Urinary bladder (tissue), 4 donors: ENCODE measurements around the gene FAM168B. TPM values are rescaled to one million over a fixed set of nuclear protein-coding genes. Genes with fewer than 3 reads are reported as not detected.
"Not testable (repeated sequence)": the region's sequence is repeated elsewhere in the genome, so short reads cannot be mapped to it uniquely, and the experiment has no call there.

Source experiments
- DNase-seq: peaks from one replicate; pipeline ENCODE4 v3.0.0-alpha.2; 2015; ENCODE audit errors: extremely low spot score
- H3K27ac ChIP-seq: one replicate; pipeline ENCODE4 v1.5.1; 2013; ENCODE audit warnings: low read depth, mild to moderate bottlenecking, moderate library complexity
- H3K36me3 ChIP-seq: one replicate; pipeline ENCODE4 v1.6.1; 2013; ENCODE audit warnings: mild to moderate bottlenecking, moderate library complexity; ENCODE audit not compliant: insufficient read depth
- H3K4me1 ChIP-seq: one replicate; pipeline ENCODE4 v1.6.1; 2013; ENCODE audit warnings: mild to moderate bottlenecking, moderate library complexity; ENCODE audit not compliant: insufficient read depth
- H3K4me3 ChIP-seq: one replicate; pipeline ENCODE4 v1.5.1; 2013; ENCODE audit warnings: low read depth, low read length
- WGBS: extraction: QIAGEN DNeasy Blood & Tissue Kit; methylation state at CpG from one replicate; pipeline ENCODE4 v1.1.7; 2013; 5-methylcytosine and 5-hydroxymethylcytosine counted together
- polyA plus RNA-seq: library from polyadenylated mRNA; stranded (reverse); fragments of 200-250 nt; gene quantifications from one replicate; pipeline ENCODE4 v1.2.3, GENCODE V29; 2013
- total RNA-seq: library from RNA; depleted of rRNA; stranded (reverse); fragments of >200 nt; gene quantifications from one replicate; pipeline ENCODE4 v1.2.3, GENCODE V29; 2014
- donor health status: healthy with polysubstance abuse.
- donor health status: healthy.

FAM168B gene
- total and polyA plus RNA-seq, 2 donors = 71.9 to 120 TPM

DNA sequence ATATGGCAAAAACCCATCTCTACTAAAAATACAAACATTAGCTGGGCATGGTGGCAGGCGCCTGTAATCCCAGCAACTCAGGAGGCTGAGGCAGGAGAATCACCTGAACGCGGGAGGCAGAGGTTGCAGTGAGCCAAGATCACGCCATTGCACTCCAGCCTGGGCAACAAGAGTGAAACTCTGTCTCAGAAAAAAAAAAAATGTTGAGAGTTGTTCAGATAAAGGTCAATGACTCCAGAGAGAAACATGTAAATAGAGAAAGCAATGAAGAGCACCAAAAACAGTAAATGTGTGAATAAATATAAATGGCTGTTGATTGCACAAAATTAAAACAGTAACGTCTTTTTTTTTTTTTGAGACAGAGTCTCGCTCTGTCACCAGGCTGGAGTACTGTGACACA is 13.3 kb downstream of the FAM168B start:
- DNase-seq, H3K36me3 ChIP-seq, H3K4me1 ChIP-seq, H3K4me3 ChIP-seq, H3K27ac ChIP-seq: not testable (repeated sequence)
- WGBS = 94% methylated on average over 6 of the region's 6 CpGs

DNA sequence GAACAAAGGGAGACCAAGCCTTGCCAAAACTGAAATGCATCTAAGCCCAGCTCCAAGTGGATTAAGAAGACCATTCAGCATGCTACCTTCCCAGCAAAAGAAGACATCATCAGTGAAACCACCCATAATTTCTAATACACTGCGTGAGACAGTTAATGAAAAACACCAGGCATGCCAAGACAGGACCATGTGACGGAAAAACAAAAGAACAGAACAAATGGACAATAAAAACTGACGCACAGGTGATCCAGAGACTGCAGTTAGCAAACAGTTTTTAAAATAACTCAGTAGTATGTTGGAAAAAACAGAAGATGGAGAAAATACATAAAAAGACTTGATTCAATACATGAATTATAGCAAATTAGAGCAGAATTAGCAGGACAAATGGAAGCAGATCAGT is 15.3 kb downstream of the FAM168B start:
- WGBS = 84% methylated on average over 3 of the region's 3 CpGs
- H3K4me1 ChIP-seq = no peaks in the 10 kb centered on the region
- no peak overlapping the region for H3K4me3 ChIP-seq
- DNase-seq = no peak
- H3K27ac ChIP-seq = no peak overlapping the region
- H3K36me3 ChIP-seq = no peaks in the 10 kb centered on the region

DNA sequence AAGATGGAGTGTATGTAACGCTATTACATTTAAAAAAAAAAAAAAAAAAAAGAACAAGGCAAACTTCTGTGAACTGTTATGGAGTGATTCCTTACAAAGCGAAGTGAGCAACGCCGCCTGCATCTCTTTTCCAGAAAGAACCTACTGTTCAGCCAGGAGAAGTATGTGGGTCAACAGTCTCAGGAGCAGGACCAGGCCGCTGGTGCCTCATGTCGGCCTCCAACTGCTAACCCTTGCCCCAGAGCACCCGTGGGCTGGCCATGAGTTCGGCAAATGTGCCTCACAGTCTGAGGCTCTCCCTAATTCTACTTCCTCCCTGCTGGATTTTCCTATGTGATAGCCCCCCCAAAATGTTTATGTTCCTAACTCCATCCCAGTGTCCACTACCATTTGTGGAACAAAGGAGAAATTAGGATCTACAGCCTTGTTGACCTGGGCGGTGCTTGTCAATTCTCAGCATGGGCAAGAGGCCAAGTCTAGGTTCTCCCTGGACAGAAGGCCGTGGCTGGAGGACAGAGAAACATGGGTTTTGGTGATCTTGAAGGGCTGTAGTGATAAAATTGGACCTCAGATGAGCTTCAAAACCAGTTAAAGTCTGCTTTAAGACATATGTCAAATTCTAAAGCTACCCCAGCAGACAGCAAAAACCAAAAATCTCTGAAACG is 15.9 kb downstream of the FAM168B start:
- no peak for DNase-seq
- WGBS = 86% methylated on average over 11 of the region's 11 CpGs
- Histone ChIP-seq H3K27ac (no peak overlapping the region), H3K4me3 (no peak overlapping the region), H3K36me3 (no peaks in the 10 kb centered on the region), H3K4me1 (no peaks in the 10 kb centered on the region)

DNA sequence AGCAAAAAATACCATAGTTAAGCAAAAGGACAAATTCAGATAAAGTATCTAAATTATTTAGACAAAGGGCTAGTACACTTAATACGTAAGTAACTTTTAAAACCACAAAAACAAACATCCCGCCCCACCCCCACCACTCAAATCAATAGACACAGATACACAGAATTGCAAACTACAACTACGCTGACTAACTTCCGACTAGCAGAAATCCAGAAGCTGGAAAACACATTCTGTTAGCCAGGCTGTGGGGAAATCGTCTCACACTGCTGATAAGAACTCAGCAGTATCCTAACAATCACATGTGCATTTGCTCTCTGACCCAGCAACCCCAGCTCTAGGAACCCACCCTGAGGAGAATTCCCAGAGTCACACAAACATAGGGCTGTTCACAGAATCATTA is 16.6 kb downstream of the FAM168B start:
- WGBS = 76% methylated on average over 5 of the region's 5 CpGs
- no peak overlapping the region for H3K4me3 ChIP-seq
- peaks cover under 1% of the 10 kb centered on the region for H3K36me3 ChIP-seq
- no peak overlapping the region for H3K27ac ChIP-seq
- DNase-seq = no peak
- H3K4me1 ChIP-seq = no peaks in the 10 kb centered on the region

DNA sequence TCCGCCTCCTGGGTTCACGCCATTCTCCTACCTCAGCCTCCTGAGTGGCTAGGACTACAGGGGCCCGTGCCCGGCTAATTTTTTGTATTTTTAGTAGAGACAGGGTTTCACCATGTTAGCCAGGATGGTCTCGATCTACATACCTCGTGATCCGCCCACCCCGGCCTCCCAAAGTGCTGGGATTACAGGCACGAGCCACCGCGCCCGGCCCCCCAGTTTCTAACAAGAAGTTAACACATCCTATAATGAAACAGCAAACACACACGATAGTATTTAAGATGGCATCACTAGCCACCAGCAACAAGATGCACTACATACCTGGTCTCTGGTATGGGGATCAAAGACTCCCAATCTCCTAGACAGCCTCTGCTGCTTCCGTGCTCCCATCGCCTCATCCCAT is 17.7 kb downstream of the FAM168B start:
- 97% methylated on average over 15 of the region's 15 CpGs for WGBS

DNA sequence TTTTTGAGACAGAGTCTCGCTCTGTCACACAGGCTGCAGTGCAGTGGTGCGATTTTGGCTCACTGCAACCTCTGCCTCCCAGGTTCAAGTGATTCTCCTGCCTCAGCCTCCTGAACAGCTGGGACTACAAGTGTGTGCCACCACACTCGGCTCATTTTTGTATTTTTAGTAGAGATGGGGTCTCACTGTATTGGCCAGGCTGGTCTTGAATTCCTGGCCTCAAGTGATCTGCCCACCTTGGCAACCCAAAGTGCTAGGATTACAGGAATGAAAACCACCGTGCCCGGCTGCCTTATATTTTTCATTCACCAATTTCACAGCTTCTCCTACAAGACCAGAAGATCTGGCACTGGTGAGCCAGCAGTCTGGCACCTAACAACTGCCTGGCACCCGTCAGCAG is 25.1 kb downstream of the FAM168B start:
- not testable (repeated sequence) for H3K4me3 ChIP-seq, H3K27ac ChIP-seq, H3K36me3 ChIP-seq, H3K4me1 ChIP-seq, DNase-seq
- WGBS = 97% methylated on average over 6 of the region's 6 CpGs

More for the DNA sequence above, 17.7 kb downstream of the FAM168B start:
- not testable (repeated sequence) for DNase-seq, H3K4me1 ChIP-seq, H3K4me3 ChIP-seq, H3K36me3 ChIP-seq, H3K27ac ChIP-seq

DNA sequence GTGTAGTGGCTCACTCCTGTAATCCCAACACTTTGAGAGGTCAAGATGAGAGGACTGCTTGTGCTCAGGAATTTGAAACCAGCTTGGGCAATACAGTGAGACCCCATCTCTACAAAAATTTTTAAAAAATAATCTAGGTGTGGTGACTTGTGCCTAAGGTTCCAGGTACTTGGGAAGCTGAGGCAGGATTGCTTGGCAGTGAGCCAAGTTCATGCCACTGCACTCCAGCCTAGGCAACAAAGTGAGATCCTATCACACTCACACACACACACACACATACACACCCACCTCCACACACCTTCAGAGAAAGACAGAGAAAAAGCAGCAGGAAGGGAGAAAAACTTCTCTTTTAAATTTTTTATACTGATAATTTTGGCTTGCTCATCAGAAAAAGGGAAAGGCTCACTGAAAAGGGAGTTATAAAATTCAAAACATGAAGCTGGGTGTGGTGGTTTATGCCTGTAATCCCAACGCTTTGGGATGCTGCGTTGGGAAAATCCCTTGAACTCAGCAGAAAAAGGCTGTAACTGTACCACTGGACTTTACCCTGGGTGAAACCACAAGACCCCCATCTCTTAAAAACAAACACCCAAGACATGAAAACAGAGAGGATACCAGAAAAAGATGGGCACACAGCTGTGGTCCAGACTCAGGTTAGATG is 25.7 kb downstream of the FAM168B start:
- Histone ChIP-seq H3K4me1 (peaks cover 3% of the 10 kb centered on the region), H3K27ac (no peak overlapping the region), H3K4me3 (no peak overlapping the region), H3K36me3 (peaks cover 4% of the 10 kb centered on the region)
- DNase-seq = no peak
- WGBS = 31% methylated on average over 2 of the region's 2 CpGs

DNA sequence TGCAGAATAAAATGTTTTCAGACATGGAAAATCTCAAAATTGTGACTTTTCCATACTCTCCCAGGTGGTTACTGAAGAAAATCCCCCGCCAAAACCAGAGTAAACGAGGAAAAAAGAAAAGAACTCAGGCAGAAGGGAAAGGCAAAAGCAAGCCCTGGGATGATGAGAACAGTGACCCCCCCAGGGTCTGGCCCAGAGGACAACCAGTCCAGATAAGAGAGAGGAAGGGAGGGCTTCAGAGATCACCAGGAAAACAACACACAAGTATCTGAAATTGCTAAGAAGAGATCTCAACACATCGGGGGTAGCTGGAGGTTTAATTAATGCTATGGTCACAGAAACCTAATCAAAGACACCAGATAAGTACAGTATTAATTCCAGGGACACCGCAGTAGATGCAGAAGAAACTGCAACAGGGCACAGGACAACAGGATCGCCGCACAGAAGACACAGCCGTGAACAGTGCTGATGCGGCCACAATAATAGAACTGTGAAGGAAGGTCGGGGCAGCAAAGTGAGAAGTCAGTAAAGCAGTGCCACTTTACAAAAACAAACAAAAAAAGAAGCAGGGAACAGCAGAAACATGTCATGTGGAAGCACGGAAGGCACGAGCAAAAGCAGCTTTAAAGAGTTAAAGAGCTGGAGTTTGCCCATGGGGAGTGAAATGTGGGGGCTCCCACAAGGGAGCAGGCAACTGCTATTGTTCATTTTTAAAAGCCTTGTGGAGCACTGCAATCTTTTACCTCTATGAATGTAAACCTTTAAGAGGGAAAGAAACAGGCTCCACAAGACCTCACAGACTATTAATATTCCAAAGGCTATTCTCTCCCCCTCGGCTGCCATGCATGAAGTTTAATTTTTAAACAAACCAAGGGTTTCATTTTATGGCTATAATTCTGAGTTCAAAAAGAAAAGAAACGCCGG is 28.4 kb downstream of the FAM168B start:
- Histone ChIP-seq H3K4me3 (no peak overlapping the region), H3K4me1 (peaks cover 3% of the 10 kb centered on the region), H3K27ac (no peak overlapping the region), H3K36me3 (no peaks in the 10 kb centered on the region)
- no peak for DNase-seq
- 72% methylated on average over 14 of the region's 14 CpGs for WGBS

DNA sequence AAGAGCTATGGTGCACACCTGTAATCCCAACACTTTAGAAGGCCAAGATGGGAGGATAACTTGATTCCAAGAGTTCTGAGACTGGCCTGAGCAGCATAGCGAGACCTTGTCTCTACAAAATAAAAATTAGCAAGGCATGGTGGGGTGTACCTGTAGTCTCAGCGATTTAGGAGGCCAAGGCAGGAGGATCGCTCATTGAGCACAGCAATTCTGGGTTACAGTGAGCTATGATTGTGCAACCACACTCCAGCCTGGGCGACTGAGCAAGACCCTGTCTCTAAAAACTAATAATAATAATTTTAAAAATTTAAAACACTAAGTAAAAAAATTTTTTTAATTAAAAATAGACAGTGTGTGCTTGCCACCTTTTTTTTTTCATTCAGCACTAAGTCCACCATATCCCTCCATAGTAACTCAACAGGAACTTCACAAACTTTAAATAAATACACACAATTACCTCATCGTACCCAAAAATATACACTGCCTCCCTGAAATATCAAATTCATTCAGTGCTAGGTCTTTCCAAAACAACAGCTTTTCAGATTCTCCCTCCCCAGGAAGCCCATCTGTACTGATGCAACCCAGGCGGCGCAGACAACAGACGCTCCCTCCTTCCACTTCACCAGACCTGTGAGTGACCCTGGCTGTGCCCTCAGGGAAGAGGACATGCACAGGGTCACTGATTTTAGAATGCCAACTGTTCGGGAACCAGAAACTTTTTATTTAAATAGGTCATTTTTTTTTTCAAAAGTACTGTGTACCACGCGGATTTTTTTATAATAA is 29.6 kb downstream of the FAM168B start:
- 86% methylated on average over 11 of the region's 11 CpGs for WGBS

DNA sequence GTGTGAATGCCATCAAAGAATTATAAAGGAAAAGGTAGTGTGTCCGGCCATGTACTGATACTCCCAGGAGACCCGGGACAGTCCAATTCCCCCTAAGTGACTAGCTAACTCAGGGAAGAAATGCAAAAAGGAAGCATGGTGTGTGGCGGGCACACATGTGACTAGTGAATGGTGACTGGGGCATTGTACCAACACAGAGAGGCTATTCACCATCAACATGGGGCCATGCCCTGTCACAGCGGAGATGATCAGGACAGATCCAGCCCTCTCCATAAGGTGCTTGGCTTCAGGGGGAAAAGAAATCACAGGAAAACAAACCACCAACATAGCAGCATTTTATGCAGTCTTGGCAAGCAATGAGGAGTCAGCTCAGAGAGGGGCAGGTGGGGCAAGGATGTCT is 34.3 kb downstream of the FAM168B start:
- Histone ChIP-seq H3K4me1 (peaks cover 3% of the 10 kb centered on the region), H3K27ac (no peak overlapping the region), H3K4me3 (no peak overlapping the region), H3K36me3 (no peaks in the 10 kb centered on the region)
- no peak for DNase-seq
- WGBS = 95% methylated on average over 4 of the region's 4 CpGs

More for the DNA sequence above, 29.6 kb downstream of the FAM168B start:
- H3K36me3 ChIP-seq = no peaks in the 10 kb centered on the region
- H3K4me3 ChIP-seq = no peak overlapping the region
- H3K27ac ChIP-seq = no peak overlapping the region
- peaks cover 3% of the 10 kb centered on the region for H3K4me1 ChIP-seq
- no peak for DNase-seq

DNA sequence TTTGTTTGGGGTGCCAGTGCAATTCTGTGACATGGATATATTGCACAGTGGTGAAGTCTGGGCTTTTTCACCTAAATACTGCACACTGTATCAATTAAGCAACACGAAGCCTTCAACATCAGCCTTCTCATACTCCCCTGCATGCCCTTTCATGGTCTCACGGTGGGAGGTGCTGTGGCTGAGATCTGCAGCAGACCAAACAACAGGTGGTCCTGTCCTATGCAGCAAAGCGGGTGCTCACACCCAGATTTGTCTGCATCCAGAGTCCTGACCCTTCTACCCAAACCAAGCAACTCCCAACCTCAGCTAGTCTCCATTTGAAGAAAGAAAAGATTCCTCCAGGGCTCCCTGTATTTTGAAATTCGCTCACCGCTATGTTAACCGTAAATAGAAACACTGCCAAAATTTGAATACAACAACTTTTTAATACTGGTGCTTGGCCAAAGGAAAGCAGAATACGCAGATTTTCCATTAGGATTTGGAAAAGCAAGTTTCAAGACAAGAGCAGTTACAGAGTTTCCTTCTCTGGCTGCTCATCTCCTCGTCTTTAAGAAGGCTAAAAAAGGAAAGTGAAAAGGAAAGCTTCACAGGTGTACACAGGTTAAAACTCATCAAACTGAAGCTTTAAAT is 34.9 kb downstream of the FAM168B start:
- WGBS = 76% methylated on average over 8 of the region's 8 CpGs
- Histone ChIP-seq H3K4me3 (no peak overlapping the region), H3K4me1 (no peaks in the 10 kb centered on the region), H3K36me3 (no peaks in the 10 kb centered on the region), H3K27ac (no peak overlapping the region)
- no peak for DNase-seq

DNA sequence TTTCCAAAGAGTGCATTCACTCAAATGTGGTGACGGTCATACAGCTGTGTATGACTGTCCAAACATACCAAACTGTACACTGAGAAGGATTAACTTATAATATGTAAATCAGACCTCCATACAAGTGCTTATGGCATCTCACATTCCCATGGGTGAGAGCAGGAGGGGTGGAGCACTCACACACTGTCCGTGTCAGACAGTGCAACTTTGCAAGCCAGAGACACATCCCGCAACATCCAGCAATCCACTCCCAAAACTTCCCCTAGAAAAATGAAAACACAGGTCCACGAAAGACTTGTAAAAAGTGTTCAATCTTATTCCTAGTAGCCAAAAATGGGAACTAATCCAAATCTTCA is 36.4 kb downstream of the FAM168B start:
- DNase-seq = no peak
- no peaks in the 10 kb centered on the region for H3K4me1 ChIP-seq
- no peak overlapping the region for H3K4me3 ChIP-seq
- H3K27ac ChIP-seq = no peak overlapping the region
- WGBS = 71% methylated on average over 4 of the region's 4 CpGs
- H3K36me3 ChIP-seq = no peaks in the 10 kb centered on the region
